Prostate gland (tissue), 2 donors: Measurements from ENCODE around the gene CDK10. TPM values are rescaled to one million over a fixed set of nuclear protein-coding genes. Genes with fewer than 3 reads are reported as not detected.

Experiments used
- DNase-seq: peaks from one replicate; pipeline ENCODE4 v3.0.0-alpha.2; 2019; ENCODE audit warnings: low spot score
- H3K27ac ChIP-seq, 2 donors: fragments of 200-600 bp; sonication (generic); 2 replicates each; pipeline ENCODE4 v1.5.1; 2017 to 2019
- H3K27me3 ChIP-seq: fragments of 200-600 bp; sonication (generic); replicated peaks from 2 replicates; pipeline ENCODE4 v1.5.1; 2019; ENCODE audit not compliant: insufficient read depth
- H3K36me3 ChIP-seq, 2 donors: fragments of 200-600 bp; sonication (generic); 1 replicate in 1 of 2; 2 replicates in 1 of 2; pipeline versions ENCODE4 v1.5.1 to v1.8.1; 2017 to 2019
- H3K4me1 ChIP-seq: fragments of 200-600 bp; sonication (generic); replicated peaks from 2 replicates; pipeline ENCODE4 v1.5.1; 2019
- H3K4me3 ChIP-seq, 2 donors: fragments of 200-600 bp; sonication (generic); 2 replicates each; pipeline ENCODE4 v1.5.1; 2017 to 2019
- H3K9me3 ChIP-seq: fragments of 200-600 bp; sonication (generic); 2 replicates; pipeline ENCODE4 v1.5.1; 2017
- POLR2A ChIP-seq: fragments of 450-650 bp; IDR thresholded peaks from one replicate; pipeline ENCODE4 v1.6.1; 2016; ENCODE audit warnings: antibody characterized with exemption, mild to moderate bottlenecking
- POLR2AphosphoS5 ChIP-seq: sonication (generic); formaldehyde crosslinking; IDR thresholded peaks from one replicate; pipeline ENCODE4 v1.6.1; 2017; ENCODE audit warnings: antibody characterized with exemption
- WGBS: methylation state at CpG from one replicate; pipeline ENCODE4 v1.1.5; 2018; 5-methylcytosine and 5-hydroxymethylcytosine counted together
- intact Hi-C: fragments of 100-400 bp; cut with DNase I; formaldehyde crosslinking; loops from one replicate; pipeline ENCODE4 v1.14.2; 2022
- total RNA-seq, 2 donors: library from RNA; depleted of rRNA; stranded (reverse); fragments of >200 nt; gene quantifications; one replicate each; pipeline ENCODE4 v1.1.0, GENCODE V29; 2016
- TF ChIP-seq, protein P1 (sequence below), 4 experiments: fragments of 200-600 bp in 2 of 4; fragments of 450-650 bp in 2 of 4; sonication (generic) in 2 of 4; IDR thresholded peaks; 1 replicate in 3 of 4; 2 replicates in 1 of 4; pipeline ENCODE4 v1.5.1; 2016 to 2019; ENCODE audit warnings: antibody characterized with exemption in 4 of 4, mild to moderate bottlenecking in 2 of 4, moderate library complexity in 2 of 4

The CDK10 gene
- total RNA-seq, 2 donors from 2014 or later = 42.1 to 79.0 TPM

- intact Hi-C loops = loop anchor here (2.0 to 5.0 kb wide), 3 partner anchors 23 to 888 kb away; partner anchors contain the start of genes APRT and TCF25
- Histone ChIP-seq H3K4me1 (peaks cover 6% of the 10 kb centered on the region), H3K27me3 (no peaks in the 10 kb centered on the region), H3K27ac (peak overlapping the region; percentile 92 to 97), H3K9me3 (no peaks in the 10 kb centered on the region), H3K4me3 (peak overlapping the region; percentile 60 to 66), H3K36me3 (no peaks in the 10 kb centered on the region)
- TF ChIP-seq POLR2AphosphoS5 = peak; percentile 98
- TF ChIP-seq, protein P1, sequence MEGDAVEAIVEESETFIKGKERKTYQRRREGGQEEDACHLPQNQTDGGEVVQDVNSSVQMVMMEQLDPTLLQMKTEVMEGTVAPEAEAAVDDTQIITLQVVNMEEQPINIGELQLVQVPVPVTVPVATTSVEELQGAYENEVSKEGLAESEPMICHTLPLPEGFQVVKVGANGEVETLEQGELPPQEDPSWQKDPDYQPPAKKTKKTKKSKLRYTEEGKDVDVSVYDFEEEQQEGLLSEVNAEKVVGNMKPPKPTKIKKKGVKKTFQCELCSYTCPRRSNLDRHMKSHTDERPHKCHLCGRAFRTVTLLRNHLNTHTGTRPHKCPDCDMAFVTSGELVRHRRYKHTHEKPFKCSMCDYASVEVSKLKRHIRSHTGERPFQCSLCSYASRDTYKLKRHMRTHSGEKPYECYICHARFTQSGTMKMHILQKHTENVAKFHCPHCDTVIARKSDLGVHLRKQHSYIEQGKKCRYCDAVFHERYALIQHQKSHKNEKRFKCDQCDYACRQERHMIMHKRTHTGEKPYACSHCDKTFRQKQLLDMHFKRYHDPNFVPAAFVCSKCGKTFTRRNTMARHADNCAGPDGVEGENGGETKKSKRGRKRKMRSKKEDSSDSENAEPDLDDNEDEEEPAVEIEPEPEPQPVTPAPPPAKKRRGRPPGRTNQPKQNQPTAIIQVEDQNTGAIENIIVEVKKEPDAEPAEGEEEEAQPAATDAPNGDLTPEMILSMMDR (IDR thresholded peaks at IDR 0.05) = peak; percentile 71 to 99 (median 90)
- peak; percentile 81 for TF ChIP-seq POLR2A
- DNase-seq = peak; percentile 100
- 0% methylated on average over 20 of the region's 30 CpGs for WGBS
These were observed 13.7 kb downstream of the CDK10 start for GRCh38 chr16:89700100-89700648.

DNA sequence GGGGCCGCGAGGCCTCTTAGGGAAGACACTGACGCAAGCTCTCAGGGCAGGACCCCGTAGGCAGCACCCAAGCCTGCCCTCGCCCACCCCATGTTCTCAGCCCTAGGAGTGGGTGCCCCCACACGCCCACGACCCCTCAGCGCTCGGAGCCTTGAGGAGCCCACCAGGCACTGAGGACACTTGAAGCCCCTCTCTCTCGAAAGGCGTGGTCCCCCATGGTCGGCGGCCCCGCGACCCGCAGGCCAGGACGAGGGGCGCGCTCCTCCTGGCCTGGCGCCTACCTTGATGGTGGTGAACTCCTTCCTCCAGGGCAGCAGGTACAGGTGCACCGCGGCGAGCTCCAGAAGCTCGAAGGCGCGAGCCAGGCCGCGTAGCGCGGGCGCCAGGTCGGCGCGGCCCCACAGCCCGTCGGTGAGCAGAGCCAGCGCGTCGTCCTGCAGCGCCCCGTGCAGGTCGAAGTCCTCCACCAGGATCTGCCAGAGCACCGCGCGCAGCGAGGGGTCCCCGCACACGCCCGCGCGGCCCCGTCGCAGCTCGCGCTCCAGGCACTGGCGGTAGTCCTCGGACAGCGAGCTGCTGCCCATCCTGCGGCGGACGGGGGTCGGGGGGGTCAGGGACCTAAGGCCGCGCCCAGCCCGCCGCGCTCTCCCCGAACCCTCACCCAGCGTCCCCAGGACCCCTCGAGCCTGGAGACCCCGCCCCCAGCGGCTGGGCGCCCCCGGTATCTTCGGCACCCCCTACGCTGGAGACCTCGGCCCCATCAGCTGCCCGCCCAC lies 14.3 kb downstream of the CDK10 start:
- 2% methylated on average over 25 of the region's 78 CpGs for WGBS
- Histone ChIP-seq H3K9me3 (no peaks in the 10 kb centered on the region), H3K4me1 (peaks cover 6% of the 10 kb centered on the region), H3K27me3 (no peaks in the 10 kb centered on the region), H3K27ac (peak overlapping the region; percentile 92 to 97), H3K4me3 (peak overlapping the region; percentile 60 to 66), H3K36me3 (no peaks in the 10 kb centered on the region)
- TF ChIP-seq POLR2A = no peak
- TF ChIP-seq, protein P1 (IDR thresholded peaks at IDR 0.05) = peak in 2 of 4 experiments; percentile 32 to 38
- no peak for TF ChIP-seq POLR2AphosphoS5
- intact Hi-C loops = loop anchor here (2.0 to 5.0 kb wide), 3 partner anchors 22 to 889 kb away; partner anchors contain the start of genes APRT and TCF25
- peak; percentile 51 for DNase-seq

GRCh38 chr16:89701425-89702406 lies 15.2 kb downstream of the CDK10 start, which contains the start of gene SPATA2L:
Gene SPATA2L, minus strand, starts transcription at chr16:89701705. Its CDS starts 473 bp downstream, at chr16:89701232.
- peaks cover 6% of the 10 kb centered on the region for H3K4me1 ChIP-seq
- no peaks in the 10 kb centered on the region for H3K9me3 ChIP-seq
- DNase-seq = peak; percentile 96
- no peaks in the 10 kb centered on the region for H3K36me3 ChIP-seq
- no peaks in the 10 kb centered on the region for H3K27me3 ChIP-seq
- under 1% methylated on average over 73 of the region's 97 CpGs for WGBS
- H3K4me3 ChIP-seq = peak within 1 kb of the TSS; percentile 60 to 66
- peak; percentile 94 for TF ChIP-seq POLR2A
- TF ChIP-seq, protein P1 (IDR thresholded peaks at IDR 0.05) = peak; percentile 4 to 42 (median 21)
- TF ChIP-seq POLR2AphosphoS5 = peak; percentile 69
- intact Hi-C loops = loop anchor here (2.0 to 5.0 kb wide), 3 partner anchors 21 to 889 kb away; partner anchors contain the start of genes APRT and TCF25
- H3K27ac ChIP-seq = peak within 1 kb of the TSS; percentile 92 to 97

- H3K4me3 ChIP-seq = no peak overlapping the region
- 75% methylated on average over 13 of the region's 13 CpGs for WGBS
- peaks cover 6% of the 10 kb centered on the region for H3K4me1 ChIP-seq
- no peak for TF ChIP-seq POLR2AphosphoS5
- TF ChIP-seq, protein P1 (IDR thresholded peaks at IDR 0.05) = no peak
- TF ChIP-seq POLR2A = no peak
- no peak overlapping the region for H3K27ac ChIP-seq
- H3K27me3 ChIP-seq = no peaks in the 10 kb centered on the region
- no peak for DNase-seq
- no peaks in the 10 kb centered on the region for H3K9me3 ChIP-seq
- intact Hi-C loops = loop anchor here (5.0 kb wide), 2 partner anchors 168 to 892 kb away; partner anchors contain the start of genes APRT and TCF25
- no peaks in the 10 kb centered on the region for H3K36me3 ChIP-seq
These were observed 17.8 kb downstream of the CDK10 start for GRCh38 chr16:89704281-89704680.
